IPS-15b (cell line): ENCODE results near the gene ETS1.

Source experiments
- H3K27me3 ChIP-seq: one replicate; pipeline ENCODE4 v1.6.1; 2013; ENCODE audit warnings: low read length; ENCODE audit not compliant: control insufficient read depth, insufficient read depth
- H3K36me3 ChIP-seq: one replicate; pipeline ENCODE4 v1.6.1; 2013; ENCODE audit warnings: low read length; ENCODE audit not compliant: control insufficient read depth, insufficient read depth
- H3K4me1 ChIP-seq: one replicate; pipeline ENCODE4 v1.6.1; 2013; ENCODE audit warnings: mild to moderate bottlenecking, low read length; ENCODE audit not compliant: control insufficient read depth, insufficient read depth
- H3K4me3 ChIP-seq: one replicate; pipeline ENCODE4 v1.5.1; 2013; ENCODE audit warnings: low read depth, low read length
- H3K9ac ChIP-seq: one replicate; pipeline ENCODE4 v1.6.1; 2013; ENCODE audit warnings: low read depth, mild to moderate bottlenecking, low read length
- H3K9me3 ChIP-seq: one replicate; pipeline ENCODE4 v1.6.1; 2013; ENCODE audit warnings: mild to moderate bottlenecking, low read length; ENCODE audit not compliant: control insufficient read depth, insufficient read depth

The ETS1 gene

GRCh38 chr11:128506999-128507611 is 80.3 kb downstream of the ETS1 start:
- Histone ChIP-seq H3K9me3 (no peaks in the 10 kb centered on the region), H3K4me3 (peak overlapping the region; percentile 26), H3K4me1 (peaks cover 11% of the 10 kb centered on the region), H3K36me3 (no peaks in the 10 kb centered on the region), H3K9ac (no peak overlapping the region), H3K27me3 (no peaks in the 10 kb centered on the region)

- H3K4me1 ChIP-seq = peaks cover 11% of the 10 kb centered on the region
- no peaks in the 10 kb centered on the region for H3K9me3 ChIP-seq
- H3K4me3 ChIP-seq = no peak overlapping the region
- H3K9ac ChIP-seq = no peak overlapping the region
- no peaks in the 10 kb centered on the region for H3K27me3 ChIP-seq
- no peaks in the 10 kb centered on the region for H3K36me3 ChIP-seq
Observed at GRCh38 chr11:128506356-128506755, 81.0 kb downstream of the ETS1 start.

GRCh38 chr11:128505449-128506065 is 81.8 kb downstream of the ETS1 start:
- Histone ChIP-seq H3K4me1 (peaks cover 11% of the 10 kb centered on the region), H3K4me3 (no peak overlapping the region), H3K36me3 (no peaks in the 10 kb centered on the region), H3K27me3 (no peaks in the 10 kb centered on the region), H3K9me3 (no peaks in the 10 kb centered on the region), H3K9ac (no peak overlapping the region)

- H3K9me3 ChIP-seq = no peaks in the 10 kb centered on the region
- peaks cover 11% of the 10 kb centered on the region for H3K4me1 ChIP-seq
- H3K27me3 ChIP-seq = no peaks in the 10 kb centered on the region
- H3K9ac ChIP-seq = no peak overlapping the region
- H3K4me3 ChIP-seq = no peak overlapping the region
- H3K36me3 ChIP-seq = no peaks in the 10 kb centered on the region
Observed at GRCh38 chr11:128504486-128504885, 82.9 kb downstream of the ETS1 start.

- Histone ChIP-seq H3K9me3 (no peaks in the 10 kb centered on the region), H3K36me3 (no peaks in the 10 kb centered on the region), H3K4me1 (peaks cover 11% of the 10 kb centered on the region), H3K4me3 (no peak overlapping the region), H3K27me3 (no peaks in the 10 kb centered on the region), H3K9ac (no peak overlapping the region)
Observed at GRCh38 chr11:128503245-128503991, 83.9 kb downstream of the ETS1 start.

GRCh38 chr11:128502726-128503125 is 84.6 kb downstream of the ETS1 start:
- Histone ChIP-seq H3K4me3 (no peak overlapping the region), H3K4me1 (peaks cover 11% of the 10 kb centered on the region), H3K36me3 (no peaks in the 10 kb centered on the region), H3K9me3 (no peaks in the 10 kb centered on the region), H3K9ac (no peak overlapping the region), H3K27me3 (no peaks in the 10 kb centered on the region)

GRCh38 chr11:128501632-128502549 is 85.5 kb downstream of the ETS1 start:
- no peaks in the 10 kb centered on the region for H3K36me3 ChIP-seq
- no peak overlapping the region for H3K9ac ChIP-seq
- H3K4me1 ChIP-seq = peaks cover 6% of the 10 kb centered on the region
- H3K4me3 ChIP-seq = no peak overlapping the region
- no peaks in the 10 kb centered on the region for H3K9me3 ChIP-seq
- no peaks in the 10 kb centered on the region for H3K27me3 ChIP-seq

GRCh38 chr11:128501008-128501407 is 86.3 kb downstream of the ETS1 start:
- H3K36me3 ChIP-seq = no peaks in the 10 kb centered on the region
- no peak overlapping the region for H3K4me3 ChIP-seq
- no peak overlapping the region for H3K9ac ChIP-seq
- no peaks in the 10 kb centered on the region for H3K4me1 ChIP-seq
- no peaks in the 10 kb centered on the region for H3K27me3 ChIP-seq
- no peaks in the 10 kb centered on the region for H3K9me3 ChIP-seq

GRCh38 chr11:128500493-128500892 is 86.9 kb downstream of the ETS1 start:
- Histone ChIP-seq H3K36me3 (no peaks in the 10 kb centered on the region), H3K27me3 (no peaks in the 10 kb centered on the region), H3K4me3 (no peak overlapping the region), H3K9ac (no peak overlapping the region), H3K9me3 (no peaks in the 10 kb centered on the region), H3K4me1 (no peaks in the 10 kb centered on the region)

- H3K36me3 ChIP-seq = no peaks in the 10 kb centered on the region
- no peaks in the 10 kb centered on the region for H3K9me3 ChIP-seq
- no peak overlapping the region for H3K4me3 ChIP-seq
- no peak overlapping the region for H3K9ac ChIP-seq
- H3K27me3 ChIP-seq = no peaks in the 10 kb centered on the region
- no peaks in the 10 kb centered on the region for H3K4me1 ChIP-seq
Observed at GRCh38 chr11:128499613-128500253, 87.6 kb downstream of the ETS1 start.

GRCh38 chr11:128498721-128499245 is 88.6 kb downstream of the ETS1 start:
- Histone ChIP-seq H3K9ac (no peak overlapping the region), H3K27me3 (no peaks in the 10 kb centered on the region), H3K4me3 (no peak overlapping the region), H3K4me1 (no peaks in the 10 kb centered on the region), H3K36me3 (no peaks in the 10 kb centered on the region), H3K9me3 (no peaks in the 10 kb centered on the region)
